GM12873 (cell line): ENCODE data around the gene CD55.

Experiments
- CTCF ChIP-seq: IDR thresholded peaks from 2 replicates; pipeline ENCODE4 v1.5.1; 2012; ENCODE audit warnings: low read depth, mild to moderate bottlenecking, moderate library complexity, low read length, control low read depth; ENCODE audit not compliant: insufficient read depth; ENCODE audit errors: missing control alignments

The CD55 gene

GRCh38 chr1:207315435-207315834 is 6.0 kb upstream of the CD55 start:
- no peak for TF ChIP-seq CTCF

GRCh38 chr1:207316141-207316540 is 5.3 kb upstream of the CD55 start:
- no peak for TF ChIP-seq CTCF

GRCh38 chr1:207316622-207317391 is 4.7 kb upstream of the CD55 start:
- no peak for TF ChIP-seq CTCF

- TF ChIP-seq CTCF = no peak
Observed at GRCh38 chr1:207317561-207317960, 3.9 kb upstream of the CD55 start.

- no peak for TF ChIP-seq CTCF
Observed at GRCh38 chr1:207318072-207318619, 3.3 kb upstream of the CD55 start.

GRCh38 chr1:207319199-207319598 is 2.3 kb upstream of the CD55 start:
- TF ChIP-seq CTCF = no peak

- no peak for TF ChIP-seq CTCF
Observed at GRCh38 chr1:207321790-207322645, 540 bp downstream of the CD55 start.
